ENCODE measurements around the gene RAF1. TPM values are rescaled to one million over a fixed set of nuclear protein-coding genes. Genes with fewer than 3 reads are reported as not detected.

The RAF1 gene
- polyA plus RNA-seq, 2 of the 4 experiments (the other 2 are of a cell fraction), result 56.2 to 94.6 TPM

- Histone ChIP-seq H3K9me3 (no peaks in the 10 kb centered on the region), H3K4me1 (peaks cover 4% of the 10 kb centered on the region; the same call in 1 of the 3 replicates), H3K27ac (no peak overlapping the region), H3K4me3 (no peak overlapping the region), H3K4me2 (no peak overlapping the region)
- no peak for DNase-seq (ENCODE audit: low read depth in 1 of 2, low spot score in 1 of 2)
- WGBS (ENCODE audit: missing lambda C conversion rate), result 87% methylated on average over 5 of the region's 5 CpGs
- no peak for ATAC-seq
- TF ChIP-seq HES2 (IDR thresholded peaks at IDR 0.05), result no peak
- TF ChIP-seq NR3C1 (IDR thresholded peaks at IDR 0.05), result no peak
- TF ChIP-seq MAZ (IDR thresholded peaks at IDR 0.05; ENCODE audit: borderline replicate concordance, low read depth, low read length), result no peak
- no peak for TF ChIP-seq HEYL (CRISPR knock-in tag; IDR thresholded peaks at IDR 0.05)
- TF ChIP-seq BHLHE40 (IDR thresholded peaks at IDR 0.05; ENCODE audit: low read depth, low read length), result no peak
- TF ChIP-seq, protein P1, sequence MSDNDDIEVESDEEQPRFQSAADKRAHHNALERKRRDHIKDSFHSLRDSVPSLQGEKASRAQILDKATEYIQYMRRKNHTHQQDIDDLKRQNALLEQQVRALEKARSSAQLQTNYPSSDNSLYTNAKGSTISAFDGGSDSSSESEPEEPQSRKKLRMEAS (IDR thresholded peaks at IDR 0.05), result no peak
- no peak for TF ChIP-seq ESRRA (IDR thresholded peaks at IDR 0.05; ENCODE audit: borderline replicate concordance, low read length)
- TF ChIP-seq HDAC2 (IDR thresholded peaks at IDR 0.05), result no peak
- TF ChIP-seq, protein P2, sequence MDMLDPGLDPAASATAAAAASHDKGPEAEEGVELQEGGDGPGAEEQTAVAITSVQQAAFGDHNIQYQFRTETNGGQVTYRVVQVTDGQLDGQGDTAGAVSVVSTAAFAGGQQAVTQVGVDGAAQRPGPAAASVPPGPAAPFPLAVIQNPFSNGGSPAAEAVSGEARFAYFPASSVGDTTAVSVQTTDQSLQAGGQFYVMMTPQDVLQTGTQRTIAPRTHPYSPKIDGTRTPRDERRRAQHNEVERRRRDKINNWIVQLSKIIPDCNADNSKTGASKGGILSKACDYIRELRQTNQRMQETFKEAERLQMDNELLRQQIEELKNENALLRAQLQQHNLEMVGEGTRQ (IDR thresholded peaks at IDR 0.05), result no peak
- TF ChIP-seq JUN (IDR thresholded peaks at IDR 0.05), result no peak
- no peak for TF ChIP-seq TP53 (CRISPR knock-in tag; IDR thresholded peaks at IDR 0.05)
- TF ChIP-seq ELK1 (IDR thresholded peaks at IDR 0.05; ENCODE audit: low read depth, low read length), result no peak
- no peak for TF ChIP-seq RNF2 (IDR thresholded peaks at IDR 0.05; ENCODE audit: borderline replicate concordance, low read depth)
- POLR2A ChIA-PET, result no interaction called here
- FAIRE-seq, result no peak
- CTCF ChIA-PET, result interaction anchor here (0.7 to 2.0 kb wide), 3 partner anchors 15 to 443 kb away, joined by 3 to 5 read pairs (median 5); no protein-coding TSS in a partner anchor
Observed at GRCh38 chr3:12577379-12577778, 86.5 kb downstream of the RAF1 start.

DNA sequence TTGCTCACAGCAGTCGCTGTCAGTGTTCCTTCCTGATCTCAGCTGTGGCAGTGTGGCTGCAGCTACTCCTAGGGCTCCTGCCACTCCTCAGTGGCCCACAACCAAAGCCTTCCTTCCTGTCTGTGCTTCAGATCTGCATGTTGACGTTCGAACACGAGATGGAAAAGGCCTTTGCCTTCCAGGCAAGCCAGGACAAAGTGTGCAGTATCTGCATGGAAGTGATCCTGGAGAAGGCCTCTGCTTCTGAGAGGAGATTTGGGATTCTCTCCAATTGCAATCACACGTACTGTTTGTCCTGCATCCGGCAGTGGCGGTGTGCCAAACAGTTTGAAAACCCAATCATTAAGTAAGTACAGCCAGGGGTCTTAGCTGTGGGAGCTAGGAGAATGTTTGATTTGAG is 89.3 kb downstream of the RAF1 start:
- Histone ChIP-seq H3K27ac (no peak overlapping the region), H3K9me3 (no peaks in the 10 kb centered on the region), H3K4me2 (no peak overlapping the region), H3K4me1 (peaks cover 1% of the 10 kb centered on the region; the same call in 1 of the 3 replicates), H3K4me3 (no peak overlapping the region)
- no peak for FAIRE-seq
- TF ChIP-seq ZNF302 (CRISPR knock-in tag; IDR thresholded peaks at IDR 0.05) (no peak), CHD2 (IDR thresholded peaks at IDR 0.05; ENCODE audit: low read length, partially characterized antibody) (no peak), ELK1 (IDR thresholded peaks at IDR 0.05; ENCODE audit: low read depth, low read length) (no peak), CHD4 (IDR thresholded peaks at IDR 0.05; ENCODE audit: borderline replicate concordance) (no peak), TFCP2L1 (CRISPR knock-in tag; IDR thresholded peaks at IDR 0.05) (no peak), ZFP36 (IDR thresholded peaks at IDR 0.05; ENCODE audit: borderline replicate concordance, partially characterized antibody) (no peak), HDAC2 (IDR thresholded peaks at IDR 0.05) (no peak)
- TF ChIP-seq, protein P3, sequence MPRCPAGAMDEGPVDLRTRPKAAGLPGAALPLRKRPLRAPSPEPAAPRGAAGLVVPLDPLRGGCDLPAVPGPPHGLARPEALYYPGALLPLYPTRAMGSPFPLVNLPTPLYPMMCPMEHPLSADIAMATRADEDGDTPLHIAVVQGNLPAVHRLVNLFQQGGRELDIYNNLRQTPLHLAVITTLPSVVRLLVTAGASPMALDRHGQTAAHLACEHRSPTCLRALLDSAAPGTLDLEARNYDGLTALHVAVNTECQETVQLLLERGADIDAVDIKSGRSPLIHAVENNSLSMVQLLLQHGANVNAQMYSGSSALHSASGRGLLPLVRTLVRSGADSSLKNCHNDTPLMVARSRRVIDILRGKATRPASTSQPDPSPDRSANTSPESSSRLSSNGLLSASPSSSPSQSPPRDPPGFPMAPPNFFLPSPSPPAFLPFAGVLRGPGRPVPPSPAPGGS (IDR thresholded peaks at IDR 0.05), result no peak
- ChIA-PET CTCF (interaction anchor here (0.9 to 2.0 kb wide), 3 partner anchors 10 to 24 kb away, joined by 3 to 8 read pairs (median 3); no protein-coding TSS in a partner anchor), POLR2A (no interaction called here)
- no peak for ATAC-seq
- WGBS (ENCODE audit: missing lambda C conversion rate), result 88% methylated on average over 7 of the region's 7 CpGs
- DNase-seq (ENCODE audit: low read depth in 1 of 2, low spot score in 1 of 2), result no peak

Data from A549 (cell line).